PC-3 (cell line): ENCODE results near the gene NET1. TPM values are rescaled to one million over a fixed set of nuclear protein-coding genes. Genes with fewer than 3 reads are reported as not detected.

Experiments
- ATAC-seq: fragments of 200-7000 bp; cut with Tn5 transposase; 2 replicates; pipeline ENCODE4 v1.9.1; 2020; ENCODE audit warnings: mild to moderate bottlenecking, moderate library complexity
- BruUV-seq: library from RNA; stranded (reverse); fragments of 400-500 nt; replicated peaks from 2 replicates; lab custom pipeline; 2021; lab: Mats Ljungman, UMichigan
- CTCF ChIA-PET: fragments of 300-600 bp; sonication (Branson Sonifier 250); formaldehyde crosslinking; loops from one replicate; lab custom pipeline; 2022; ENCODE audit warnings: antibody characterized with exemption; lab: Charles Lee
- POLR2A ChIA-PET: fragments of 300-600 bp; sonication (Branson Sonifier 250); formaldehyde crosslinking; loops from one replicate; lab custom pipeline; 2022; ENCODE audit warnings: antibody characterized with exemption; ENCODE audit not compliant: unreplicated experiment; lab: Charles Lee
- DNase-seq: peaks from one replicate; pipeline ENCODE4 v3.0.0-alpha.2; 2015
- H2AFZ ChIP-seq: fragments of 300-600 bp; sonication (generic); 2 replicates; pipeline ENCODE4 v1.6.0; 2016; ENCODE audit warnings: antibody characterized with exemption, low read length
- H3F3A ChIP-seq: fragments of 300-600 bp; sonication (generic); one replicate; pipeline ENCODE4 v1.6.0; 2017; ENCODE audit warnings: antibody characterized with exemption, low read length, control low read depth, mild to moderate bottlenecking; ENCODE audit not compliant: unreplicated experiment
- H3K27ac ChIP-seq: fragments of 300-600 bp; sonication (generic); 2 replicates; pipeline ENCODE4 v1.5.1; 2016; ENCODE audit warnings: mild to moderate bottlenecking, low read length
- H3K27me3 ChIP-seq: fragments of 300-600 bp; sonication (generic); 2 replicates; pipeline ENCODE4 v1.6.1; 2016; ENCODE audit warnings: low read length, mixed read lengths
- H3K36me3 ChIP-seq: fragments of 300-600 bp; sonication (generic); 2 replicates; pipeline ENCODE4 v1.6.1; 2016; ENCODE audit warnings: low read depth, mixed run types, low read length, mixed read lengths
- H3K4me1 ChIP-seq: fragments of 300-600 bp; sonication (generic); 2 replicates; pipeline ENCODE4 v1.5.1; 2016; ENCODE audit warnings: low read length; ENCODE audit not compliant: insufficient read depth
- H3K4me2 ChIP-seq: fragments of 300-600 bp; sonication (generic); 2 replicates; pipeline ENCODE4 v1.6.0; 2016; ENCODE audit warnings: low read length
- H3K4me3 ChIP-seq: fragments of 300-600 bp; sonication (generic); 2 replicates; pipeline ENCODE4 v1.5.1; 2016; ENCODE audit warnings: mild to moderate bottlenecking, low read length, mixed read lengths
- H3K79me2 ChIP-seq: fragments of 300-600 bp; sonication (generic); 2 replicates; pipeline ENCODE4 v1.6.1; 2017; ENCODE audit warnings: low read length, mixed read lengths
- H3K9ac ChIP-seq: fragments of 300-600 bp; sonication (generic); 2 replicates; pipeline ENCODE4 v1.6.0; 2016; ENCODE audit warnings: mild to moderate bottlenecking, low read length
- H3K9me2 ChIP-seq: fragments of 300-600 bp; sonication (generic); replicated peaks from 2 replicates; pipeline ENCODE4 v1.6.1; 2016; ENCODE audit warnings: mixed run types, low read length, mixed read lengths
- H3K9me3 ChIP-seq: fragments of 300-600 bp; sonication (generic); 2 replicates; pipeline ENCODE4 v1.6.1; 2016; ENCODE audit warnings: low read length, mixed read lengths
- H4K20me1 ChIP-seq: fragments of 300-600 bp; sonication (generic); 2 replicates; pipeline ENCODE4 v1.6.1; 2016; ENCODE audit warnings: low read length, mixed read lengths
- CTCF ChIP-seq: fragments of 300-600 bp; sonication (generic); conservative IDR thresholded peaks from 2 replicates; pipeline ENCODE4 v1.5.1; 2017; ENCODE audit warnings: antibody characterized with exemption, low read depth, mild to moderate bottlenecking, low read length
- EZH2 ChIP-seq: fragments of 300-600 bp; sonication (generic); IDR thresholded peaks from one replicate; pipeline ENCODE4 v1.6.1; 2017; ENCODE audit warnings: antibody characterized with exemption, mild to moderate bottlenecking, low read length; ENCODE audit not compliant: unreplicated experiment
- EZH2phosphoT487 ChIP-seq: fragments of 300-600 bp; sonication (generic); IDR thresholded peaks from 2 replicates; pipeline ENCODE4 v1.6.1; 2018; ENCODE audit warnings: mild to moderate bottlenecking, antibody characterized with exemption, low read length, borderline replicate concordance
- intact Hi-C: fragments of 100-400 bp; cut with micrococcal nuclease; formaldehyde crosslinking; loops from 2 replicates; pipeline ENCODE4 v1.9.0; 2023
- total RNA-seq: library from RNA; depleted of rRNA; stranded (reverse); fragments of >200 nt; gene quantifications from 2 replicates; pipeline ENCODE4 v1.2.3, GENCODE V29; 2014

NET1 gene
- total RNA-seq, 1 experiment from 2014 or later, result 88.2 TPM

- Histone ChIP-seq H3F3A (no peaks in the 10 kb centered on the region), H4K20me1 (no peaks in the 10 kb centered on the region), H3K9me3 (no peaks in the 10 kb centered on the region), H3K4me3 (no peak overlapping the region), H3K36me3 (peaks cover 7% of the 10 kb centered on the region; the same call in 1 of the 2 replicates), H3K9me2 (no peaks in the 10 kb centered on the region), H3K27me3 (no peaks in the 10 kb centered on the region), H3K9ac (no peak overlapping the region), H2AFZ (no peak overlapping the region), H3K4me2 (no peak overlapping the region), H3K79me2 (no peaks in the 10 kb centered on the region), H3K27ac (no peak overlapping the region), H3K4me1 (no peaks in the 10 kb centered on the region)
- TF ChIP-seq CTCF (no peak), EZH2phosphoT487 (no peak), EZH2 (no peak)
- no TSS peak for BruUV-seq
- ATAC-seq (no peak), DNase-seq (no peak)
- intact Hi-C loops, result loop anchor here (5.0 kb wide), 1 partner anchor 151 kb away; no protein-coding TSS in a partner anchor
- ChIA-PET POLR2A (no interaction called here), CTCF (no interaction called here)
These were observed 20.8 kb downstream of the NET1 start for GRCh38 chr10:5433182-5433581.

- intact Hi-C loops, result loop anchor here (1.0 to 5.0 kb wide), 3 partner anchors 50 to 585 kb away; no protein-coding TSS in a partner anchor
- no peak overlapping the region for H3K4me3 ChIP-seq
- H4K20me1 ChIP-seq, result no peaks in the 10 kb centered on the region
- ATAC-seq, result peak; percentile 62
- DNase-seq, result peak; percentile 43
- H2AFZ ChIP-seq, result no peak overlapping the region
- no peak overlapping the region for H3K27ac ChIP-seq
- TF ChIP-seq CTCF (peak; percentile 66), EZH2phosphoT487 (no peak)
- no peak overlapping the region for H3K9ac ChIP-seq
- ChIA-PET CTCF (interaction anchor here (0.6 to 1.2 kb wide), 3 partner anchors 23 to 663 kb away, joined by 3 read pairs; no protein-coding TSS in a partner anchor), POLR2A (interaction anchor here (0.6 kb wide), 1 partner anchor 115 kb away, joined by 13 read pairs; no protein-coding TSS in a partner anchor)
- no TSS peak for BruUV-seq
- no peaks in the 10 kb centered on the region for H3F3A ChIP-seq
- H3K4me1 ChIP-seq, result no peaks in the 10 kb centered on the region
- H3K79me2 ChIP-seq, result no peaks in the 10 kb centered on the region
- no peak overlapping the region for H3K4me2 ChIP-seq
- H3K36me3 ChIP-seq, result peaks cover 7% of the 10 kb centered on the region; the same call in 1 of the 2 replicates
- no peaks in the 10 kb centered on the region for H3K27me3 ChIP-seq
- H3K9me2 ChIP-seq, result no peaks in the 10 kb centered on the region
- no peaks in the 10 kb centered on the region for H3K9me3 ChIP-seq
These were observed 21.8 kb downstream of the NET1 start for GRCh38 chr10:5434017-5434753.

- no peak overlapping the region for H2AFZ ChIP-seq
- no peak for TF ChIP-seq CTCF
- TF ChIP-seq EZH2, result no peak
- no peak for TF ChIP-seq EZH2phosphoT487
- H3K9me3 ChIP-seq, result no peaks in the 10 kb centered on the region
- H3F3A ChIP-seq, result no peaks in the 10 kb centered on the region
- POLR2A ChIA-PET, result no interaction called here
- H3K4me2 ChIP-seq, result no peak overlapping the region
- no peak overlapping the region for H3K4me3 ChIP-seq
- no peaks in the 10 kb centered on the region for H3K79me2 ChIP-seq
- H3K4me1 ChIP-seq, result no peaks in the 10 kb centered on the region
- no peaks in the 10 kb centered on the region for H3K27me3 ChIP-seq
- peaks cover 7% of the 10 kb centered on the region; the same call in 1 of the 2 replicates for H3K36me3 ChIP-seq
- ATAC-seq, result no peak
- H3K27ac ChIP-seq, result no peak overlapping the region
- H3K9me2 ChIP-seq, result no peaks in the 10 kb centered on the region
- BruUV-seq, result no TSS peak
- no peak for DNase-seq
- CTCF ChIA-PET, result interaction anchor here (0.6 to 1.2 kb wide), 2 partner anchors 195 to 665 kb away, joined by 3 read pairs; no protein-coding TSS in a partner anchor
- H3K9ac ChIP-seq, result no peak overlapping the region
- intact Hi-C loops, result loop anchor here (2.0 kb wide), 1 partner anchor 587 kb away; no protein-coding TSS in a partner anchor
- no peaks in the 10 kb centered on the region for H4K20me1 ChIP-seq
These were observed 23.0 kb downstream of the NET1 start for GRCh38 chr10:5435328-5435727.
